Gastrocnemius medialis (tissue), 4 donors: ENCODE results near the gene EXD3.

Source experiments
- CTCF ChIP-seq, 5 experiments: fragments of 450-650 bp in 3 of 5; fragments of 200-600 bp in 2 of 5; sonication (generic) in 2 of 5; IDR thresholded peaks in 4 of 5; conservative IDR thresholded peaks in 1 of 5; 1 replicate in 4 of 5; 2 replicates in 1 of 5; pipeline ENCODE4 v1.5.1; 2016 to 2019; ENCODE audit warnings: antibody characterized with exemption in 5 of 5, mild to moderate bottlenecking in 3 of 5, moderate library complexity in 3 of 5
- POLR2A ChIP-seq, 2 donors: fragments of 450-650 bp; IDR thresholded peaks; one replicate each; pipeline ENCODE4 v1.6.1; 2017; ENCODE audit warnings: antibody characterized with exemption in 2 of 2, mild to moderate bottlenecking in 2 of 2, moderate library complexity in 2 of 2

- no peak for TF ChIP-seq CTCF (IDR thresholded peaks at IDR 0.05 in 4 of 5, conservative IDR thresholded peaks at IDR 0.05 in 1 of 5)
- TF ChIP-seq POLR2A (IDR thresholded peaks at IDR 0.05) = no peak
Measured at GRCh38 chr9:137273611-137274320, 149.2 kb downstream of the EXD3 start.
